Measurements from ENCODE around the gene INTS11. TPM values are rescaled to one million over a fixed set of nuclear protein-coding genes. Genes with fewer than 3 reads are reported as not detected.

INTS11 gene
- total and polyA plus RNA-seq, 7 experiments from 2014 or later: 62.8 to 187 (median 134) TPM

DNA sequence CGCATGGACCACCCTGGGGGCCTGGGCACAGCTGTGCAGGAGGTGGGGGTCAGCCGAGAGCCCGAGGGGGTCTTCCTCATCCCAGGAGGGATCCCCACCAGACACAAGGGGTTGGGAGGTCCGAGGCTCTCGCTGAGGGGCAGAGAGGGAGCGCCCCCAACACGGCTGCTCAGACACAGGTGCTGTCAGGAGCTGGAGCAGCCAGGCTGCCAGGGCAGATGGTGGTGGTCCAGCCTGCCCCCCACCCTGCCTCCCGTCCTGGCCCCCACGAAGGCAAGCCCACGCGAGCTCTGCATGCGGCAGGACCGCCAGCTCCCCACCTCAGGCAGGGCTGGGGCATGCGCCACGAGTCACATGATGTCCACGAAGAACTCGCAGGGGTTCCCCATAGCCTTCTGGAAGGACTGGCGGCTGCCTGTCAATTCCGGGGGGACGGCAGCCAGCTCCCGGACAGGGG, 11.4 kb upstream of the INTS11 start:
- no peak overlapping the region for H3K27ac Mint-ChIP-seq
- Histone ChIP-seq H3K36me3 (ENCODE audit: control insufficient read depth in 2 of 3, insufficient read depth in 3 of 3, low read length in 3 of 3) (peaks cover 0 to 23% (median 0%) of the 10 kb centered on the region in 3 experiments), H3K4me3 (ENCODE audit: low read length) (no peak overlapping the region), H3K4me1 (ENCODE audit: control insufficient read depth in 2 of 2, insufficient read depth in 2 of 2, low read length in 2 of 2) (no peaks in the 10 kb centered on the region), H3K9me3 (ENCODE audit: control insufficient read depth in 2 of 3, low read length in 3 of 3) (no peaks in the 10 kb centered on the region), H3K27me3 (ENCODE audit: control insufficient read depth in 2 of 2, insufficient read depth in 2 of 2, low read length in 2 of 2) (no peaks in the 10 kb centered on the region), H3K27ac (ENCODE audit: low read depth, low read length) (no peak overlapping the region)
- ATAC-seq (no peak), DNase-seq (no peak)
- ChIA-PET POLR2A (interaction anchor here (0.7 to 1.3 kb wide), 2 partner anchors 12 to 16 kb away, joined by 3 read pairs; no protein-coding TSS in a partner anchor), CTCF (no interaction called here)
- peaks cover 0 to 5% (median 0%) of the 10 kb centered on the region in 5 donors for H3K36me3 Mint-ChIP-seq
- H3K9me3 Mint-ChIP-seq: peaks cover 0 to 3% (median 0%) of the 10 kb centered on the region in 11 donors
- H3K4me3 Mint-ChIP-seq: no peak overlapping the region
- H3K4me1 Mint-ChIP-seq: no peaks in the 10 kb centered on the region
- no peaks in the 10 kb centered on the region for H3K27me3 Mint-ChIP-seq
- intact Hi-C loops (cut with micrococcal nuclease): no loop called here

DNA sequence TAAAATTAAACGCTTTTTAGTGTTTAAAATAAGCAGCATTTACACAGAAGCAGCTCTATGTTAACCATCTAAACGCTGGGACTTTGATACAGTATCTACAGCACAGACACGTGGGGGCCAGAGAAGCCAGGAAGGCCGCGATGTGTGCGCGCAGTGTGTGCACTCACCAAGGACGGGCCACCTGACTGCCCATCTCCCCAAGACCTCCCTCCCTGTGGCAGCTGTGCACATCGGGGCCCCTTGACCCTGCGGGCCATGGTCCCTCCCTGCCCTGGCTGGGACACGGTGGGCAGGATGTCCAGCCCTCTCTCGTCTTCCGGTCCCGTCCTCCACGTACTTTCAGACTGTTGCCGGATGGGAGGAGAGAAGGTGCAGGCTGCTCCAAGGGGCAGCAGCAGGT, 10.8 kb upstream of the INTS11 start:
- H3K36me3 Mint-ChIP-seq: peaks cover 0 to 4% (median 0%) of the 10 kb centered on the region in 5 donors
- Histone ChIP-seq H3K27ac (ENCODE audit: low read depth, low read length) (no peak overlapping the region), H3K4me1 (ENCODE audit: control insufficient read depth in 2 of 2, insufficient read depth in 2 of 2, low read length in 2 of 2) (no peaks in the 10 kb centered on the region), H3K9me3 (ENCODE audit: control insufficient read depth in 2 of 3, low read length in 3 of 3) (no peaks in the 10 kb centered on the region), H3K4me3 (ENCODE audit: low read length) (no peak overlapping the region), H3K36me3 (ENCODE audit: control insufficient read depth in 2 of 3, insufficient read depth in 3 of 3, low read length in 3 of 3) (peaks cover 0 to 21% (median 0%) of the 10 kb centered on the region in 3 experiments), H3K27me3 (ENCODE audit: control insufficient read depth in 2 of 2, insufficient read depth in 2 of 2, low read length in 2 of 2) (no peaks in the 10 kb centered on the region)
- DNase-seq: no peak
- ChIA-PET POLR2A (interaction anchor here (1.3 kb wide), 1 partner anchor 13 kb away, joined by 3 read pairs; no protein-coding TSS in a partner anchor), CTCF (no interaction called here)
- no peak for ATAC-seq
- no peaks in the 10 kb centered on the region for H3K27me3 Mint-ChIP-seq
- intact Hi-C loops (cut with micrococcal nuclease): no loop called here
- no peaks in the 10 kb centered on the region for H3K9me3 Mint-ChIP-seq
- H3K4me1 Mint-ChIP-seq: no peaks in the 10 kb centered on the region
- H3K4me3 Mint-ChIP-seq: no peak overlapping the region
- H3K27ac Mint-ChIP-seq: no peak overlapping the region

DNA sequence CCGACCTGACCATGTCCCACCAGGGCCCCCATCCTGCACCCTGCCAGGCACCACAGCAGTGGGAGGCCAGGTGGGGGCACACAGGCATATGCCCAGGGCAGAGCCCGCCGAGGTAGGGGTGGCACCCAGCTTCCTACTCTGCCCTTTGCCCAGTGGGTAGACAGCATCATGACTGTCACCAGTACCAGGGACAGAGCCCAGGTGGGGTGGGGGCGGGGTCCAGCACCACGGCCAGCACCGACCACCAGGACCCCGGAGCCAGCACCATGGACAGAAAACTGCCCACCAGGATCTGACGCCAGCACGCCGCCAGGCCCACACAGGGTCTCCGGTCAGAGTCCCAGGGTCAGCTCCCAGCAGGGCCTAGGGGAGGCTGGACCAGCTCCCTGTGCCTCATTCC, 10.4 kb upstream of the INTS11 start:
- ChIA-PET POLR2A (no interaction called here), CTCF (no interaction called here)
- Mint-ChIP-seq H3K9me3 (no peaks in the 10 kb centered on the region), H3K27me3 (no peaks in the 10 kb centered on the region), H3K4me1 (peaks cover 0 to 2% (median under 1%) of the 10 kb centered on the region in 7 donors), H3K36me3 (peaks cover 0 to 4% (median 0%) of the 10 kb centered on the region in 5 donors), H3K27ac (no peak overlapping the region), H3K4me3 (no peak overlapping the region)
- Histone ChIP-seq H3K36me3 (ENCODE audit: control insufficient read depth in 2 of 3, insufficient read depth in 3 of 3, low read length in 3 of 3) (peaks cover 0 to 17% (median 0%) of the 10 kb centered on the region in 3 experiments), H3K9me3 (ENCODE audit: control insufficient read depth in 2 of 3, low read length in 3 of 3) (no peaks in the 10 kb centered on the region), H3K27me3 (ENCODE audit: control insufficient read depth in 2 of 2, insufficient read depth in 2 of 2, low read length in 2 of 2) (no peaks in the 10 kb centered on the region), H3K4me3 (ENCODE audit: low read length) (no peak overlapping the region), H3K27ac (ENCODE audit: low read depth, low read length) (no peak overlapping the region), H3K4me1 (ENCODE audit: control insufficient read depth in 2 of 2, insufficient read depth in 2 of 2, low read length in 2 of 2) (no peaks in the 10 kb centered on the region)
- ATAC-seq: no peak
- no peak for DNase-seq
- intact Hi-C loops (cut with micrococcal nuclease): no loop called here

DNA sequence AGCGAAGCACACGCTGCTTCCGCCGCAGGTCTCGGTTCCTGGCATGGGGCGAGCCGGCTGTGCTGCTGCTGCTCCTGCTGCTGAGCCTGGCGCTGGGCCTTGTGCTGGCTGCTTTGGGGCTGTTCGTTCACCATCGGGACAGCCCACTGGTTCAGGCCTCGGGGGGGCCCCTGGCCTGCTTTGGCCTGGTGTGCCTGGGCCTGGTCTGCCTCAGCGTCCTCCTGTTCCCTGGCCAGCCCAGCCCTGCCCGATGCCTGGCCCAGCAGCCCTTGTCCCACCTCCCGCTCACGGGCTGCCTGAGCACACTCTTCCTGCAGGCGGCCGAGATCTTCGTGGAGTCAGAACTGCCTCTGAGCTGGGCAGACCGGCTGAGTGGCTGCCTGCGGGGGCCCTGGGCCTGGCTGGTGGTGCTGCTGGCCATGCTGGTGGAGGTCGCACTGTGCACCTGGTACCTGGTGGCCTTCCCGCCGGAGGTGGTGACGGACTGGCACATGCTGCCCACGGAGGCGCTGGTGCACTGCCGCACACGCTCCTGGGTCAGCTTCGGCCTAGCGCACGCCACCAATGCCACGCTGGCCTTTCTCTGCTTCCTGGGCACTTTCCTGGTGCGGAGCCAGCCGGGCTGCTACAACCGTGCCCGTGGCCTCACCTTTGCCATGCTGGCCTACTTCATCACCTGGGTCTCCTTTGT, 9.2 kb upstream of the INTS11 start:
- intact Hi-C loops (cut with micrococcal nuclease): no loop called here
- DNase-seq: no peak
- POLR2A ChIA-PET: no interaction called here
- Histone ChIP-seq H3K4me3 (ENCODE audit: low read length) (no peak overlapping the region), H3K4me1 (ENCODE audit: control insufficient read depth in 2 of 2, insufficient read depth in 2 of 2, low read length in 2 of 2) (no peaks in the 10 kb centered on the region), H3K27me3 (ENCODE audit: control insufficient read depth in 2 of 2, insufficient read depth in 2 of 2, low read length in 2 of 2) (no peaks in the 10 kb centered on the region), H3K9me3 (ENCODE audit: control insufficient read depth in 2 of 3, low read length in 3 of 3) (no peaks in the 10 kb centered on the region), H3K27ac (ENCODE audit: low read depth, low read length) (no peak overlapping the region), H3K36me3 (ENCODE audit: control insufficient read depth in 2 of 3, insufficient read depth in 3 of 3, low read length in 3 of 3) (peaks cover 0 to 15% (median 0%) of the 10 kb centered on the region in 3 experiments)
- Mint-ChIP-seq H3K4me1 (peaks cover 0 to 7% (median 4%) of the 10 kb centered on the region in 7 donors), H3K27me3 (no peaks in the 10 kb centered on the region), H3K9me3 (no peaks in the 10 kb centered on the region), H3K27ac (no peak overlapping the region), H3K4me3 (no peak overlapping the region), H3K36me3 (peaks cover 0 to 5% (median 0%) of the 10 kb centered on the region in 5 donors)
- ATAC-seq: no peak
- CTCF ChIA-PET: no interaction called here

DNA sequence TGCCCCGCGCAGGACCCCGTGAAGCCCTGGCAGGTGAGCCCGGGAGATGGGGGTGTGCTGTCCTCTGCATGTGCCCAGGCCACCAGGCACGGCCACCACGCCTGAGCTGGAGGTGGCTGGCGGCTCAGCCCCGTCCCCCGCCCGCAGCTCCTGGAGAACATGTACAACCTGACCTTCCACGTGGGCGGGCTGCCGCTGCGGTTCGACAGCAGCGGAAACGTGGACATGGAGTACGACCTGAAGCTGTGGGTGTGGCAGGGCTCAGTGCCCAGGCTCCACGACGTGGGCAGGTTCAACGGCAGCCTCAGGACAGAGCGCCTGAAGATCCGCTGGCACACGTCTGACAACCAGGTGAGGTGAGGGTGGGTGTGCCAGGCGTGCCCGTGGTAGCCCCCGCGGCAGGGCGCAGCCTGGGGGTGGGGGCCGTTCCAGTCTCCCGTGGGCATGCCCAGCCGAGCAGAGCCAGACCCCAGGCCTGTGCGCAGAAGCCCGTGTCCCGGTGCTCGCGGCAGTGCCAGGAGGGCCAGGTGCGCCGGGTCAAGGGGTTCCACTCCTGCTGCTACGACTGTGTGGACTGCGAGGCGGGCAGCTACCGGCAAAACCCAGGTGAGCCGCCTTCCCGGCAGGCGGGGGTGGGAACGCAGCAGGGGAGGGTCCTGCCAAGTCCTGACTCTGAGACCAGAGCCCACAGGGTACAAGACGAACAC, 8.5 kb upstream of the INTS11 start:
- peaks cover 0 to 5% (median 0%) of the 10 kb centered on the region in 5 donors for H3K36me3 Mint-ChIP-seq
- intact Hi-C loops (cut with micrococcal nuclease): no loop called here
- H3K27me3 ChIP-seq (ENCODE audit: control insufficient read depth in 2 of 2, insufficient read depth in 2 of 2, low read length in 2 of 2): no peaks in the 10 kb centered on the region
- no peaks in the 10 kb centered on the region for H3K9me3 ChIP-seq (ENCODE audit: control insufficient read depth in 2 of 3, low read length in 3 of 3)
- POLR2A ChIA-PET: no interaction called here
- H3K4me3 Mint-ChIP-seq: no peak overlapping the region
- H3K4me1 ChIP-seq (ENCODE audit: control insufficient read depth in 2 of 2, insufficient read depth in 2 of 2, low read length in 2 of 2): no peaks in the 10 kb centered on the region
- ATAC-seq: no peak
- H3K4me1 Mint-ChIP-seq: peaks cover 0 to 7% (median 4%) of the 10 kb centered on the region in 7 donors
- no peak overlapping the region for H3K4me3 ChIP-seq (ENCODE audit: low read length)
- no peak for DNase-seq
- H3K27ac ChIP-seq (ENCODE audit: low read depth, low read length): no peak overlapping the region
- H3K27me3 Mint-ChIP-seq: no peaks in the 10 kb centered on the region
- no peak overlapping the region for H3K27ac Mint-ChIP-seq
- CTCF ChIA-PET: no interaction called here
- peaks cover 0 to 17% (median 0%) of the 10 kb centered on the region in 3 experiments for H3K36me3 ChIP-seq (ENCODE audit: control insufficient read depth in 2 of 3, insufficient read depth in 3 of 3, low read length in 3 of 3)
- H3K9me3 Mint-ChIP-seq: no peaks in the 10 kb centered on the region

DNA sequence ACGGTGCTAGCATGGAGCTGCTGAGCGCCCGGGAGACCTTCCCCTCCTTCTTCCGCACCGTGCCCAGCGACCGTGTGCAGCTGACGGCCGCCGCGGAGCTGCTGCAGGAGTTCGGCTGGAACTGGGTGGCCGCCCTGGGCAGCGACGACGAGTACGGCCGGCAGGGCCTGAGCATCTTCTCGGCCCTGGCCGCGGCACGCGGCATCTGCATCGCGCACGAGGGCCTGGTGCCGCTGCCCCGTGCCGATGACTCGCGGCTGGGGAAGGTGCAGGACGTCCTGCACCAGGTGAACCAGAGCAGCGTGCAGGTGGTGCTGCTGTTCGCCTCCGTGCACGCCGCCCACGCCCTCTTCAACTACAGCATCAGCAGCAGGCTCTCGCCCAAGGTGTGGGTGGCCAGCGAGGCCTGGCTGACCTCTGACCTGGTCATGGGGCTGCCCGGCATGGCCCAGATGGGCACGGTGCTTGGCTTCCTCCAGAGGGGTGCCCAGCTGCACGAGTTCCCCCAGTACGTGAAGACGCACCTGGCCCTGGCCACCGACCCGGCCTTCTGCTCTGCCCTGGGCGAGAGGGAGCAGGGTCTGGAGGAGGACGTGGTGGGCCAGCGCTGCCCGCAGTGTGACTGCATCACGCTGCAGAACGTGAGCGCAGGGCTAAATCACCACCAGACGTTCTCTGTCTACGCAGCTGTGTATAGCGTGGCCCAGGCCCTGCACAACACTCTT, 7.7 kb upstream of the INTS11 start:
- Mint-ChIP-seq H3K27ac (no peak overlapping the region), H3K36me3 (peaks cover 0 to 5% (median 0%) of the 10 kb centered on the region in 5 donors), H3K9me3 (no peaks in the 10 kb centered on the region), H3K4me1 (peaks cover 0 to 7% (median 4%) of the 10 kb centered on the region in 7 donors), H3K4me3 (no peak overlapping the region), H3K27me3 (no peaks in the 10 kb centered on the region)
- no peaks in the 10 kb centered on the region for H3K9me3 ChIP-seq (ENCODE audit: control insufficient read depth in 2 of 3, low read length in 3 of 3)
- peaks cover 0 to 20% (median 0%) of the 10 kb centered on the region in 3 experiments for H3K36me3 ChIP-seq (ENCODE audit: control insufficient read depth in 2 of 3, insufficient read depth in 3 of 3, low read length in 3 of 3)
- ChIA-PET POLR2A (no interaction called here), CTCF (no interaction called here)
- DNase-seq: no peak
- H3K27me3 ChIP-seq (ENCODE audit: control insufficient read depth in 2 of 2, insufficient read depth in 2 of 2, low read length in 2 of 2): no peaks in the 10 kb centered on the region
- no peak overlapping the region for H3K27ac ChIP-seq (ENCODE audit: low read depth, low read length)
- H3K4me3 ChIP-seq (ENCODE audit: low read length): no peak overlapping the region
- H3K4me1 ChIP-seq (ENCODE audit: control insufficient read depth in 2 of 2, insufficient read depth in 2 of 2, low read length in 2 of 2): no peaks in the 10 kb centered on the region
- ATAC-seq: no peak
- intact Hi-C loops (cut with micrococcal nuclease): no loop called here

Measured in naive thymus-derived CD4-positive, alpha-beta T cell (primary cell).